HG03045 (cell line): ENCODE data around the gene BIRC3.
"Not testable (repeated sequence)": the region's sequence is repeated elsewhere in the genome, so short reads cannot be mapped to it uniquely, and the experiment has no call there.

ENCODE experiments used
- ATAC-seq: cut with Tn5 transposase; IDR thresholded peaks from one replicate; pipeline ENCODE4 v1.9.1; 2021; ENCODE audit warnings: mild to moderate bottlenecking, moderate library complexity; ENCODE audit not compliant: unreplicated experiment

BIRC3 gene

DNA sequence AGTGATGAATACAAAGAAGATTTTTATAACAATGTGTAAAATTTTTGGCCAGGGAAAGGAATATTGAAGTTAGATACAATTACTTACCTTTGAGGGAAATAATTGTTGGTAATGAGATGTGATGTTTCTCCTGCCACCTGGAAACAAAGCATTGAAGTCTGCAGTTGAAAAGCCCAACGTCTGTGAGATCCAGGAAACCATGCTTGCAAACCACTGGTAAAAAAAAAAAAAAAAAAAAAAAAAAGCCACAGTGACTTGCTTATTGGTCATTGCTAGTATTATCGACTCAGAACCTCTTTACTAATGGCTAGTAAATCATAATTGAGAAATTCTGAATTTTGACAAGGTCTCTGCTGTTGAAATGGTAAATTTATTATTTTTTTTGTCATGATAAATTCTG is 5.3 kb downstream of the BIRC3 start:
- ATAC-seq: no peak

DNA sequence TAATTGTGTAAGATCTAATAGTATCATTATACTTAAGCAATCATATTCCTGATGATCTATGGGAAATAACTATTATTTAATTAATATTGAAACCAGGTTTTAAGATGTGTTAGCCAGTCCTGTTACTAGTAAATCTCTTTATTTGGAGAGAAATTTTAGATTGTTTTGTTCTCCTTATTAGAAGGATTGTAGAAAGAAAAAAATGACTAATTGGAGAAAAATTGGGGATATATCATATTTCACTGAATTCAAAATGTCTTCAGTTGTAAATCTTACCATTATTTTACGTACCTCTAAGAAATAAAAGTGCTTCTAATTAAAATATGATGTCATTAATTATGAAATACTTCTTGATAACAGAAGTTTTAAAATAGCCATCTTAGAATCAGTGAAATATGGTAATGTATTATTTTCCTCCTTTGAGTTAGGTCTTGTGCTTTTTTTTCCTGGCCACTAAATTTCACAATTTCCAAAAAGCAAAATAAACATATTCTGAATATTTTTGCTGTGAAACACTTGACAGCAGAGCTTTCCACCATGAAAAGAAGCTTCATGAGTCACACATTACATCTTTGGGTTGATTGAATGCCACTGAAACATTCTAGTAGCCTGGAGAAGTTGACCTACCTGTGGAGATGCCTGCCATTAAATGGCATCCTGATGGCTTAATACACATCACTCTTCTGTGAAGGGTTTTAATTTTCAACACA is 6.4 kb downstream of the BIRC3 start:
- no peak for ATAC-seq

DNA sequence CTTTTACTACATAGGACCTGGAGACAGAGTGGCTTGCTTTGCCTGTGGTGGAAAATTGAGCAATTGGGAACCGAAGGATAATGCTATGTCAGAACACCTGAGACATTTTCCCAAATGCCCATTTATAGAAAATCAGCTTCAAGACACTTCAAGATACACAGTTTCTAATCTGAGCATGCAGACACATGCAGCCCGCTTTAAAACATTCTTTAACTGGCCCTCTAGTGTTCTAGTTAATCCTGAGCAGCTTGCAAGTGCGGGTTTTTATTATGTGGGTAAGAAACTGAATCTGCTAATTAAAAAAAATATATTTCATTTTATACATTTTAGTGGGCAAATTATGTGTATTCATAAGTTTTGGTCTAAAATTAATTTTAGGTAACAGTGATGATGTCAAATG is 7.8 kb downstream of the BIRC3 start:
- ATAC-seq: no peak

DNA sequence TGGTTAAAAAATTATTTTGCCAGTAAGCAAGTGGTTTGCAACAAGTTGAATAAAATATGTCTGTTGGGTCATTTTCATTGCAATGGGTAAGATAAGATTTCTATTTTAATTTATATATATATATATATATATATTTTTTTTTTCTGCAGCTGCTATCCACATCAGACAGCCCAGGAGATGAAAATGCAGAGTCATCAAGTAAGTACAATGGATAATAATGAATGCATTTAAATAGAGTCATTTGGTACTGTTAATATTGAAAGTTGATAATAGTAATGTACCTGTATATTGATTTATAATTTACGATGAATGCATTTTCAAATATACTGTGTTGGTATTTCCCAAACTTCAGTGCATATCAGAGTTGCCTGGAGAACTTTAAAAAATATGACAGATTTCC is 11.5 kb downstream of the BIRC3 start:
- ATAC-seq: no peak

DNA sequence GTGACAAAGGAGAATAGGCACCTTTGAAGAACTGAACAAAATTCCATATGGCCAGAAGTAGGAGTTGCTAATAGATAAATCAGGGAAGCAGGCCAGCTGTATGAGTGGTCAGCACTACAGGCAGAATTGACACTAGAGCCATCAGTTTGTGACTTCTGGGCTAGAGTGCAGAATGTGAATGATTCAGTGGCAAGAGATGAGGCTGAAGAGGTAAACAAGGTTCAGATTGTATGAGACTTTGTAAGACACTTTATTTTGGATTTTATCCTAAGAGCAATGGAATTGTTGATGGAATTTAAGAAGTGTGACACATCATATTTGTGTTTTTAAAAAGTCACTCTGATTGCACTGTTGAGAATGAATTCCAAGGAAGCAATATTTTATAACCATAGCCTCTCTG is 12.9 kb downstream of the BIRC3 start:
- no peak for ATAC-seq

DNA sequence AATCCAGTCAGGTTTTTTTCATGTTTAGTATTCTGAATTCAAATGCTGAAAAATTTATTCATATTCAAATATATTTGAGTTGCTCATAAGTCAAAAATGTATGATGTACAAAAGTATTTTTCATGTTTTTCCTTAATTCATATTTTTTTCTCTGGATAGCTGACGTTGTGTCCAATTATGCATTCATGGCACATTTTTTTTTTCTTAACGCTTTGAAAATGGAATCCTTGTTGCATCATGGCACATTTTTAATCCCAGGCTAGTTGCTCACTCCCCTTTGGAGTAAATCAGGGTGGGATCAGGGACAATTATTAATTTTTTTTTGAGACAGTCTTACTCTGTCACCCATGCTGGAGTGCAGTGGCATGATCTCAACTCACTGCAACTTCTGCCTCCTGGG is 14.1 kb downstream of the BIRC3 start:
- ATAC-seq: no peak

DNA sequence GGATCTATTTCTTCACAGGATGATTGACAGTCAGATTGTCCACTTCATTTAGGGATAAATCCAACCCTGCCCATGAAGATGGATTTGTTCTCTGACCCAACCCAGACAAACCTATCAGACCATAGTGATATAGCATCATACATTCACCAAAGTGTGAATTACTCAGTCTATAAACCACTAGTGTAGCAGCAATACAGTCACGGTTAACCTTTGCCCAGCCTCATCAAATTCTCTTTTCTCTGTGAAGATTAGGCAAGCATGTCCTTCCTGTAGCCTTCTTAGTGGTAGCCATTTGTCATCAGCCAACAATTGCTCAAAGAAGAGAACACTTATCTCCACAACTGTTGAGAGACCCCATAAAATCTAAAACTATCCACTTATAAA is 15.3 kb downstream of the BIRC3 start:
- ATAC-seq: no peak

DNA sequence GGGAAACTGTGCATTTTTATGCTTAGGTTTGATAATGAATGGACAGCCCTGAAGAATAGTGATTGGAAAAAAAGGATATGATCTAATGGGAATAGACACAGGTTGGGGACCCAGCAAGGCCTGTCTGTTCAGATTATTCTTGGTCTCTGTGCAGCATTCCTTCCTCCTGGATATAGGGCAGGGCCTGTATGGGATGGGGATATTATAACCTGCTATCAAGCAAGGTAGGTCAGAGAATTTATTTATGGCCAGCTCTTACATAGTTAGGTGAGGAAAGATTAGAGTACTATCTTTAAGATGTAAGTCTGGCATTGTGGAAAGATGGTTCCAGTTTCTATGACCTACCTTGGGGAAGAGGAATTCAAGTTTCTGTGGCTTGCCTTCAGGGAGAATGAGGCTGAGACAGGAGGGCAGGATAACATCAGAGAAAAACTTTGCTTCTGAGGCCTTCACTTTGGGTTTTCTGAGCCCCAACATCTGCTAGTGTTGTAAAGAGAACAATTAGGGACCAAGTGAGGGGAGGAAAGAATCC is 21.3 kb downstream of the BIRC3 start:
- ATAC-seq: no peak

DNA sequence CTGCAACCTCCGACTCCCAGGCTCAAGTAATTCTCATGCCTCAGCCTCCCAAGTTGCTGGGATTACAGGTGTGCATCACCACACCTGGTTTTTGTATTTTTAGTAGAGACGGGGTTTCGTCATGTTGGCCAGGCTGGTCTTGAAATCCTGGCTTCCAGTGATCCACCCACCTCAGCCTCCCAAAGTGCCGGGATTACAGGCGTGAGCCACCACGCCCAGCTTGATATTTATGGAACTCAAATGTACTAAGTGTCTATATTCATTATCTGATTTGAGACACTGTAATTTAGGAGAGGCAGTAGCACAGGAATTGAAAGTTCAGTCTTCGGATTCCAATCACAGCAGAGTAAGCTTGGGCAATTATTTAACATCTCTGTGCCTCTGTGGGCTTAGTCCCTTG is 24.0 kb downstream of the BIRC3 start:
- not testable (repeated sequence) for ATAC-seq

DNA sequence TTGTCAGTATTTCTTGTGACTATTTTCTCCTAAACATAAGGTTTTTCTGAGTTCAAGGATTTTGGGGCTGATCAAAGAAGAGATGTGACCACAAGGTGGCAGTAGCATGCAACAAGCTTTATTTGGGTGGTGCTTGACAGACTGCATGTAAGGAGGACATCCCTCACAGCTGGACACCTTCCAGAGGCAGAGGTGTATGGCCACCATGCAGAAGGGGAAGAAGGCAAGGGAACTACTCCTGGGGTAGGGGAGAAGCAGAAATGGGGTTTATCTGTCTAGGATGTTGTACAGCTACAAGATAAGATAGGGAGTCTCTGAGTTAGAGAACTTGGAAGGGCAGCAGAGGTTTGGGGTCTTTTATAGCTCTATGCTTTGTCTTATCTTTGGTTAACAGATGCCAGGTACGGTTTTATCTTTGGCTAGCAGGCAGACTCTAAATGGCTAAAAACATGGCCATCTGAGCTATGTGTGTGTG is 24.6 kb downstream of the BIRC3 start:
- peak; percentile 32 for ATAC-seq

DNA sequence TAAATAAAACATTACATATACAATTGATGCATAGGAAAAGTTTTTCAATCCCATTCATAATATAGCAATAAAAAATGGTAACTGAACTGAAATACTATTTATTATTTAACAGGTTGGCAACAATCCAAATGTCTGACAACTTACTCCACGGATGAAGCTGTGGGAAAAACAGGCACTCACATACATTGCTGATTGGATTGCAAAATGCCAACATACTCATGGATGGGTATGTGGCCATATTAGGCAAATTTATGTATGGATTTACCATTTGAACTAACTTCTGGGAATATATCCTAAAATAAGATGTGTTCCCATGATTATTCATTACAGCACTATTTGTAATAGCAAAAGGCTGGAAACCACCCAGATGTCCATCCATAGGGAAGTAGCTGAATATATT is 26.5 kb downstream of the BIRC3 start:
- ATAC-seq: no peak

DNA sequence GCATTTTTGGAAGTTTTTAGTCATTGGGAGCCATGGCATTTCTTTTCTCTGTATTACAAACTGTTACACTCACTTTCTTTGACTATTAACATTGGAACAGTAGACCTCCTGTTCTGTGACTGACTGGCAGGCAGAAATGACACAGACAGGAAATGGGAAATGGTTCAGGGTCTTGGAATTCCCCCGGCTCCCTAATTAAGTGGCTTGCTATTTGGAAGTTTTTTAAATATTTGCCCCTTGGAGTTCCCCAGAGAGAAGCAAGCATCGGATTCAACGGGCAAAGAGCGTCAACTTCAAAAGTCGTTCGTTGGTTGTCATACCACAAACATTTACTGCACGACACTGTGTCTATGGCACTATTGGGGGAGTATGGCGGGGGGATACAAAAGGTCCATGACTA is 28.6 kb downstream of the BIRC3 start:
- no peak for ATAC-seq

DNA sequence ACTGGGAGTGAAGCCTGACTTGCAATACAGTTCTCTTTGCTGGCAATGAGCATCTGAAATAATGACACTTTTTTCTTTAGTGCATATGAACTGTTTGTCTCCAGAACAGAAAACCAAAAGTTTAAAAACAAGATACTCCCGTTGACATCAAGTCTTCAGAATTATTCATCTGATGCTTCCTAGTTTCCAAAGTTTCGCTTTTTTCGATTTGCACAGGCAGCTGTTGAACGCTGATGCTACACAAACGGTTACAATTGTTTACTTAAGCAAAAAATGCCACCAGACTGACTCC is 29.1 kb downstream of the BIRC3 start:
- ATAC-seq: no peak

DNA sequence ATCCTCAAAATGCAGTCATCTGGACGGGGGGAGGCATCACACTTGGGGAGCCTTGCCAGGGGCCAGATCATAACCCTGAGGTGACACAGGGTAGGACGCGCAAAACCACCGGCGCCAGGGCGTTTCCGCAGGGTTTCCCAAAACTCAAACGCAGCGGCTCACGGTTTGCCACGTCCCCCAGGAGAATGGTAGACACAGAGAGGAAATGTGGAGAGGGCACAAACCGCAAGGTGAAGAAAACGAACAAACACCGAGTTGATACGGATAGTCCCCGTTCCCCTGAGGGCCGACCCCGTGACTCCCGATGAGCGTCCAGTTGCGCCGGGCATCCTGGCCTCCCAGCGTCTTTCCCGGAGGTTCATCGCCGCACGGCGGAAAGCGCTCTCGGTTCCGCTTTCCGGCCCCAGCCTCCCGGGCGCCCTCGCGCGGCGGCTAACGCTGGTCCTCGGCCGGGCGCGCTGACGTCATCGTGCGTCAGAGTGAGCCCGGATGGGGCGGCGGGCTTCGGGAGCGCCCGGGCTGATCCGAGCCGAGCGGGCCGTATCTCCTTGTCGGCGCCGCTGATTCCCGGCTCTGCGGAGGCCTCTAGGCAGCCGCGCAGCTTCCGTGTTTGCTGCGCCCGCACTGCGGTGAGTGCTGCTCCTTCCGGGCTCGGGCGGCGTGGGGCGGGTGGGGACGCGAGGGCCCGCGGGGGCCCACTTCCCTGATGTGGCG is 29.6 kb downstream of the BIRC3 start, which contains the start of gene BIRC2:
Gene BIRC2, plus strand, starts transcription at position 467 of the 714 bp plus-strand sequence. CDS start 2,641 bp downstream, outside the sequence.
- peak; percentile 85 for ATAC-seq

DNA sequence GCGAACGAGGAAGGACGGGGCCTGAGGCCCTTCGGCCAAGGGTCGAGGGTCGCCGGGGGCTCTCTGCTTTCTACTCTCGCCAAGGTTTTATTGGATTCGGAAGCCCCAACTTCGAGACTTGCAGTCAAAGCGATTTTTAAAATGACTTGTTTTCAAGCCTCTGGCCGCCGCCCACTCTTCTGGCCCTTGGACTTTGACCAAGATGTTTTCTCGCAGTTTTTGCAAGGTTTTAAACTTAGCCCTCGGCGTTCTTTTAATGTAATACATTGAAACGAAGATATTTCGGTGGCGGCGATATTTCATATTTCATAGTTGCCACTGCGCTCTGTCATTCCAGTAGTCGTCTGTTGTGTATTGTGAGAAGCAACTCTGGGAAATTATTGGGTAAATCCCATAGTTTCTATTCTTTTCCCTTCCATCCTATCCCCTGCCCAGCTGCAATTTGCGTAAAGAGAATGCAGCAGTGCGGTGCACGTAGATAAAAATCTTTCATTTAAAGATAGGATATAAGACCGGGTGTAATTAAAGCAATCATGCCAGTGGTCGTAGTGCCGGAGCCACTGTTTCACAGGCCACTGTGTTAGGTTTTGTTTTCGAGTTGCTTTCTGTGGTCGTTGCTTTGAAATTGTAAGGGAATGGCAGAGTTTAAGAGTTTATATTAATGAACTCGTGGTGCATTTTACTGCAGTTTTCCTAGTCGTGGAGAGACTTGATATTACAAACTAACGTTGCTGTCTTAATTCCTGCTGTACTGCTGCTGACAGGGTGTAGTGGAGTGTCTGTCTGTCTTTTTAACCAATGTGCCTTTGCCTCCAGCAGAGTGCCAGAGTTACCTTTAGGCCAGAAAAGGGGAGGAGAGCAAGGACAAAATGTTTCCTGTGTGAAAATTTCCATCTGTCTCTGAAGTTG is 30.4 kb downstream of the BIRC3 start:
- peak; percentile 3 for ATAC-seq

DNA sequence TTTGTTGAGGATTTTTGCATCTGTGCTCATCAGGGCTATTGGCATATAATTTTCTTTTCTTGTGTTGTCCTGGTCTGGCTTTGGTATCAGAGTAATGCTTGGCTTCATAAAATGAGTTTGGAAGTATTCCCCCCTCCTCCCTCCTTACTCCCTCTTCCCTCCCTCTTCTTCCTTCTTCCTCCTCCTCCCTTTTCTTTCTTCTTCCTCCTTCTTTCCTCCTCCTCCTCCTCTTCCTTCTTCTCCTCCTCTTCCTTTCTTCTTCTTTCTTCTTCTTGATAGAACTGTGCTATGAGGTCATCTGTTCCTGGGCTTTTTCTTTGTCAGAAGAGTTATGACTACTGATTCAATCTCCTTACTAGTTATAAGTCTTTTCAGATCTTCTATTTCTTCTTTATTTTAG is 39.8 kb downstream of the BIRC3 start:
- ATAC-seq: no peak

DNA sequence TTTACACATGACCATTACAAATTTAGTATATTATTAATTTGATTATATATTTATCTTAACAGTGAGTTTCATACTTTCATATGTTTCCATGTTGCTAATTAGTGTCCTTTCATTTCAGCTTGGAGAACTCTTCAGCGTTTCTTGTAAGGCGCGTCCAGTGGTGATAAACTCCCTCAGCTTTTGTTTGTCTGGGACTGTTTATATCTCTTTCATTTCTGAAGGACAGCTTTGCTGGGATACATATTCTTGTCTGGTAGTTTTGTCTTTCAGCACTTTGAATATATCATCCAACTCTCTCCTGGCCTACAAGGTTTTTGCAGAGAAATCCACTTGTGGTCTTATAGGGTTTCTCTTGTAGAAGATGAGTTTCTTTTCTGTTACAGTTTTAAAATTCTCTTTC is 42.1 kb downstream of the BIRC3 start:
- ATAC-seq: no peak

DNA sequence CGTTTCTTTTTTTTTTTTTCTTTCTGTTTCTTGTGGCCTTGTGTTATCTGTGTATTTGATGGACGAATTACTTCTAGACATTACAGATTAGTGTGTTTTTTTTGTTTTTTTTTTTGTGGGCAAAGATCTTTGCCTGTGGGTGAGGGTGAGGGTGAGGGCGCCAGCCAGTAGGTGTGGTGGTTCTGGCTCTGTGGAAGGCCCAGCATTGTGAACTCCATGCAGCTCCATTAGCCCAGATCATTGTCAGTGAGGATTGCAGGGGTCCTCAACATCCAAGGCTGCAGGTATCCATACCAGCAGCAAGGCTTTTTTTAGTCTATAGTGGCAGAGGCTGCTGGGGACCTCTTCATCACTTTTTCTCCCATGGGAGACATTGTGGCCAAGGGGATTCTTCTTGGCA is 43.4 kb downstream of the BIRC3 start:
- no peak for ATAC-seq

DNA sequence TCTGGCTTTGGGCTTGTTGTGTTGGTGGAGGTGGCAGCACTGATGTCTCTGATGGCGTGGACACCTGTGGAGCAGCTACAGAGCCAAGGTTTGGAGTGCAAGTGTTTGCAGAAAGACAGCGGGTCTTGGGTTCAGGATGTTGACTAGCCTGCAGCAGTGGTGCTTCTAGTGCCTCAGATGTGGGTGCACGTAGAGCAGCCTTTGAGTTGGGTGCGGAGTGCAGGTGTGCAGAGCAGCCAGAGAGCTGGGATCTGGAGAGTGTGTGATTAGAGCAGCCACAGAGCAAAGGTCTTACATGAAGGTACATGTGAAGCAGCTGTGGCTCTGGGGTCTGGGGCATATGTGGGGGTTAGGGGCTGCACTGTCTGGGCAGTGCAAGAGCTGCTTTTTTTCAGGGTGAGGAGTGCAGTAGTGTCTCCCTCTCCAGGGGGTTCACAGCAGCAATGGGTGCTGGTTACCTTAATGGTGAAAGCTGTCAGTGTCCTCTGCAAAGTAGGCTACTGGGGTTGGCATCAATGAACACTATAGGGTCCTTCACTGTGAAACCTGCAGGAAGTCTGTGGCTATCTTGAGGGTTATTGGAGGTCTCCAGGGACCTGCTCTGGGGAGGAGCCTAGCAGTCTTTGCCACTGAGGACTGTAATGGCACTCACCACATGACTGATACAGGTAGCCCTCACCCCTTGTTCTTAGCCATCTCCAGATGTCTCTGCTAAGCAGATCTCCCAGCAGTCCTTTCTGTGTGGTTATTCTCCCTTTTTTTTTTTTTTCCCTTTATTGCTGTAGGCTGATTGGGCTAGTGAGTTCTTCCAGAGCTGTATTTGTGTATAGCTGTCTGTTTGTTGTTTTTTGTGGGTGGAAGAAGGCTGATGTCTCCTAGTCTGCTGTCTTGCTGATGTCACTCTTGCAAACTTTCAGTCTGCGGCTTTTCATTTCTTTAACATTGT is 44.1 kb downstream of the BIRC3 start:
- ATAC-seq: peak; percentile 55

DNA sequence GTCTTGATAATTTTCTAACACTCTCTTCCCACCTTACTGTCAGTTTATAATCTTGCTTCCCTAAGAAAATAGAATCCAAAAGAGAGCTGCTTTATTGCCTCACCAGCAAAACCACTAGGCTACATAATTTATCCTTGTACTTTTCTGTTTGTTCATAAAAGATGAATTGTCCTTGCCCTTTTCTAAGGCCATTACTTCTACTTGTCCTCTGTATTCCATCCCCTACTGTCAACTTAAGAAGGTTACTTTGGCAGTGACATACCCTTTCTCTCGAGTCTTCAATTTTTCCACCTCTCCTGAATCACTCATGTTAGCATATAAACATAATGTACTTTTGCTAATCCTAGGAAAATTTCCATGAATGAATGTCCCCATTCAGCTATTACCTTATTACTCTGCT is 47.7 kb downstream of the BIRC3 start:
- ATAC-seq: no peak
